Measurements from ENCODE around the gene C2orf68. TPM values are rescaled to one million over a fixed set of nuclear protein-coding genes. Genes with fewer than 3 reads are reported as not detected.
A peak's percentile ranks its signal among the peaks of the same experiment; 100 is the strongest.

C2orf68 gene
- total RNA-seq, 1 donor from 2014 or later = 1.6 TPM

DNA sequence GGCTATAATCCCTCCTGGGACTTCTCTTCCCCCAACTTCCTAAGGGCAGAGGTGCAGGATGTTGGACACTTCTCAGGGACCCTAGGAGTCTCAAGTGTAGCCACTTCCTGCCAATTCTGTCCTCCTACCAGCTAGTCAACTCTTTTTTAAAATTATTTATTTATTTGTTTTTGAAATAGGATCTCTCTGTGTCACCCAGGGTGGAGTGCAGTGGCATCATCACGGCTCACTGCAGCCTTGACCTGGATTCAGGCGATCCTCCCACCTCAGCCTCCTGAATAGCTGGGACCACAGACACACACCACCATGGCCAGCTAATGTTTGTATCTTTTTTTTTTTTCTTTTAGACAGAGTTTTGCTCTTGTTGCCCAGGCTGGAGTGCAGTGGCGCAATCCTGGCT, 44.6 kb upstream of the C2orf68 start:
- no peaks in the 10 kb centered on the region for H3K4me1 ChIP-seq
- TF ChIP-seq, protein P1, sequence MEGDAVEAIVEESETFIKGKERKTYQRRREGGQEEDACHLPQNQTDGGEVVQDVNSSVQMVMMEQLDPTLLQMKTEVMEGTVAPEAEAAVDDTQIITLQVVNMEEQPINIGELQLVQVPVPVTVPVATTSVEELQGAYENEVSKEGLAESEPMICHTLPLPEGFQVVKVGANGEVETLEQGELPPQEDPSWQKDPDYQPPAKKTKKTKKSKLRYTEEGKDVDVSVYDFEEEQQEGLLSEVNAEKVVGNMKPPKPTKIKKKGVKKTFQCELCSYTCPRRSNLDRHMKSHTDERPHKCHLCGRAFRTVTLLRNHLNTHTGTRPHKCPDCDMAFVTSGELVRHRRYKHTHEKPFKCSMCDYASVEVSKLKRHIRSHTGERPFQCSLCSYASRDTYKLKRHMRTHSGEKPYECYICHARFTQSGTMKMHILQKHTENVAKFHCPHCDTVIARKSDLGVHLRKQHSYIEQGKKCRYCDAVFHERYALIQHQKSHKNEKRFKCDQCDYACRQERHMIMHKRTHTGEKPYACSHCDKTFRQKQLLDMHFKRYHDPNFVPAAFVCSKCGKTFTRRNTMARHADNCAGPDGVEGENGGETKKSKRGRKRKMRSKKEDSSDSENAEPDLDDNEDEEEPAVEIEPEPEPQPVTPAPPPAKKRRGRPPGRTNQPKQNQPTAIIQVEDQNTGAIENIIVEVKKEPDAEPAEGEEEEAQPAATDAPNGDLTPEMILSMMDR (IDR thresholded peaks at IDR 0.05) = no peak
- DNase-seq (ENCODE audit: low spot score in 2 of 2) = no peak
- intact Hi-C loops (cut with DNase I) = no loop called here
- H3K9me3 ChIP-seq = no peaks in the 10 kb centered on the region
- peaks cover 5 to 21% of the 10 kb centered on the region in 2 donors for H3K36me3 ChIP-seq
- H3K27me3 ChIP-seq = no peaks in the 10 kb centered on the region
- H3K4me3 ChIP-seq = no peak overlapping the region
- H3K27ac ChIP-seq = no peak overlapping the region

DNA sequence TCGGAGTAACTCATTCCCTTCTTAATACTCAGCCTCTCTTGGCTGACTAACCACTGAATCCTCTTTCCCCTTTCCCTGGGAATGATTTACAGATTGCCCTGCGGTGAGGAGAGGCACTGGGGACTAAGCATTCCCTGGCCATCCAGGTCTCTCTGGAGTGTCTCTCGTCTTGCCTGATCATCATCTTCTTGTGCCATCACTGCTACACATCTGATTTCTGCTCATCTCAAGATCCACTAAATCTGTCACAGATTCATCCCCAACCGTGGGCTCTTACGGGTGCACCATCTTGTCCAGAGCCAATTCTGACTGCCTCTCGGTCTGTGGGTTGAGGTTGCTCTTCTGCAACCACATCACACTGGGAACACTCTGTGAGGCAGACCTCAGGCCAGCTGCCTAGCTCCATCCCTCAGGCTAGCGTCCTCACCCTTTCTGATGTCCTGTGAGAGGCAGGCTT, 44.1 kb upstream of the C2orf68 start:
- H3K27ac ChIP-seq = no peak overlapping the region
- intact Hi-C loops (cut with DNase I) = no loop called here
- H3K36me3 ChIP-seq = peaks cover 5 to 25% of the 10 kb centered on the region in 2 donors
- H3K9me3 ChIP-seq = no peaks in the 10 kb centered on the region
- no peak overlapping the region for H3K4me3 ChIP-seq
- no peak for DNase-seq (ENCODE audit: low spot score in 2 of 2)
- no peaks in the 10 kb centered on the region for H3K27me3 ChIP-seq
- TF ChIP-seq, protein P1 (IDR thresholded peaks at IDR 0.05) = no peak
- no peaks in the 10 kb centered on the region for H3K4me1 ChIP-seq

DNA sequence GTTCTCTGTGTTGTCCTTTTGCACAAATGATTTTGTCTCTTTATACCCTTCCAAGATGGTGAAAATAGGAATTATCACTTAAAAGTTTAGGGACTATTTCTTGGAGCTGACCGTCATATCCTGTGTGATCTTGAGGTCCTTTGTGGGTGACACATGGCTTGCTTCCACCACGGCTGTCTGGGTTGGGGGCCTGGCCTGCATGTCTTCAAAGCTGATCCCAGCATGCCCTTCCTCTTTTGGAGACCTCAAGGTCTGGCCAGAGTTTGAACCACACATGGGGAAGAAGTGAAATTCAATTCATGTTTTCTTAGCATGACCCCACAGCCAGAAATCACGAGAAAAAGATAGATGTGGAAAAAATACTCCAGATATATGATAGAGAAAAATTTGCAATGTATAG, 42.1 kb upstream of the C2orf68 start:
- TF ChIP-seq, protein P1 (IDR thresholded peaks at IDR 0.05) = no peak

DNA sequence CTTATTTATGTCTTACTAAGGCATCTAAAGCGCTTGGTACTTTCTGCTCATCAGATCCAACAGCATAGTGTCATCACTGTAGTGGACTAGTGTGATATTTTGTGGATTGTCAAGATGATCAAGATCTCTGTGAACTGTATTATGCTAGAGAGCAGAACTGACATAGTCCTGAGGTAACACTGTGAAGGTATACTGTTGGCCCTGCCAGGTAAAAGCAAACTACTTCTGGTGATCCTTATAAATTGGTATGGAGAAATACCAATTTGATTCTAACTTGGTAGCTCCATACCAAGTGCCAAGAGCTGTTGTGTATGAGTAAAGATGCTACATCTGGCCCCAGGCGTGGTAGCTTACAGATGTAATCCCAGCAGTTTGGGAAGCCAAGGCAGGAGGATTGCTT, 40.2 kb upstream of the C2orf68 start:
- Histone ChIP-seq H3K36me3 (peaks cover 35 to 65% of the 10 kb centered on the region in 2 donors), H3K9me3 (no peaks in the 10 kb centered on the region), H3K27me3 (no peaks in the 10 kb centered on the region), H3K4me3 (no peak overlapping the region), H3K4me1 (no peaks in the 10 kb centered on the region), H3K27ac (peak overlapping the region in 1 of 2 donors; percentile 0)
- TF ChIP-seq, protein P1 (IDR thresholded peaks at IDR 0.05) = no peak
- DNase-seq (ENCODE audit: low spot score in 2 of 2) = no peak
- intact Hi-C loops (cut with DNase I) = no loop called here

More for the DNA sequence above, 42.1 kb upstream of the C2orf68 start:
- no peaks in the 10 kb centered on the region for H3K9me3 ChIP-seq
- H3K36me3 ChIP-seq = peaks cover 15 to 45% of the 10 kb centered on the region in 2 donors
- H3K27ac ChIP-seq = no peak overlapping the region
- no peaks in the 10 kb centered on the region for H3K27me3 ChIP-seq
- no peaks in the 10 kb centered on the region for H3K4me1 ChIP-seq
- intact Hi-C loops (cut with DNase I) = no loop called here
- no peak overlapping the region for H3K4me3 ChIP-seq
- DNase-seq (ENCODE audit: low spot score in 2 of 2) = no peak

DNA sequence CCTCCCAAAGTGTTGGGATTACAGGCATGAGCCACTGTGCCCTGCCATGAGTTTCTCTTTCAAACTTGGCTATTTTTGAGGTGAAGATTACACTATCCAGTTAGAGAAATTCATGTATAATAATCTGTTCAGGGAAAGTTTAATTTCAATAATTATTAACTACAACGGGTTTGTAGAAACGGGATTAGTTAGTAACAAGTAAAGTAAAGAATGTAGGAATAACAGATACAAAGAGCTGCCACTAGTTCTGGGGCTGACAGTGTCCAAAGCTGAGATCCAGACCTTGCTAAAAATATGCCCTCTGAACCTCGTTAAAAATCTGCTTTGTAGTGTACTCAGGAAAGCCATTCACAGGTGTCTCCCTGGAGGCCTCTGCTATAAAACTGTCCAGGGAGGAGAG, 39.2 kb upstream of the C2orf68 start:
- peaks cover 44 to 68% of the 10 kb centered on the region in 2 donors for H3K36me3 ChIP-seq
- no peak overlapping the region for H3K4me3 ChIP-seq
- TF ChIP-seq, protein P1 (IDR thresholded peaks at IDR 0.05) = no peak
- intact Hi-C loops (cut with DNase I) = no loop called here
- H3K27ac ChIP-seq = no peak overlapping the region
- DNase-seq (ENCODE audit: low spot score in 2 of 2) = no peak
- H3K9me3 ChIP-seq = no peaks in the 10 kb centered on the region
- no peaks in the 10 kb centered on the region for H3K4me1 ChIP-seq
- no peaks in the 10 kb centered on the region for H3K27me3 ChIP-seq

DNA sequence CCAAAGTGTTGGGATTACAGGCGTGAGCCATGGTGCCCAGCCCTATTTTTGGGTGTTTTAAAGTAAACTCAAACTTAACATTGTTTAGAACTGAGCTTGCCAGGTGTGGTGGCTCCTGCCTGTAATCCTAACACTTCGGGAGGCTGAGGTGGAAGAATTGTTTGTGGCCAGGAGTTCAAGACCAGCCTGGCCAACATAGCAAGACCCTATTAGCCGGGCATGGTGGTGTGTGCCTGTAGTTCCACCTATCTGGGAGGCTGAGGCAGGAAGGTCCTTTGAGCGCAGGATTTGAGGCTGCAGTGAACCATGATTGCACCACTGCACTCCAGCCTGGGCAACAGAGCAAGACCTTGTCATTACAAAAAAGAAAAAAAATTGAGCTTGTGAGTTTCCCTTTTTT, 38.6 kb upstream of the C2orf68 start:
- H3K4me1 ChIP-seq = no peaks in the 10 kb centered on the region
- no peaks in the 10 kb centered on the region for H3K27me3 ChIP-seq
- H3K27ac ChIP-seq = peak overlapping the region; percentile 59 to 64
- DNase-seq (ENCODE audit: low spot score in 2 of 2) = no peak
- no peak overlapping the region for H3K4me3 ChIP-seq
- peaks cover 51 to 72% of the 10 kb centered on the region in 2 donors for H3K36me3 ChIP-seq
- TF ChIP-seq, protein P1 (IDR thresholded peaks at IDR 0.05) = no peak
- H3K9me3 ChIP-seq = no peaks in the 10 kb centered on the region
- intact Hi-C loops (cut with DNase I) = no loop called here
